Thyroid gland (tissue), 4 donors: ENCODE results near the gene FXYD6. TPM values are rescaled to one million over a fixed set of nuclear protein-coding genes. Genes with fewer than 3 reads are reported as not detected.

ENCODE experiments used
- DNase-seq, 2 donors: peaks; one replicate each; pipeline ENCODE4 v3.0.0-alpha.2; 2019
- H3K27ac ChIP-seq, 3 donors: fragments of 200-600 bp; sonication (generic); 1 replicate in 2 of 3; 2 replicates in 1 of 3; pipeline ENCODE4 v1.5.1; 2016 to 2019; ENCODE audit warnings: mild to moderate bottlenecking in 1 of 3, moderate library complexity in 1 of 3
- H3K27me3 ChIP-seq: fragments of 200-600 bp; sonication (generic); one replicate; pipeline ENCODE4 v1.5.1; 2019
- H3K36me3 ChIP-seq, 2 donors: fragments of 200-600 bp; sonication (generic); one replicate each; pipeline ENCODE4 v1.5.1; 2016 to 2019
- H3K4me1 ChIP-seq, 2 donors: fragments of 200-600 bp; sonication (generic); one replicate each; pipeline ENCODE4 v1.5.1; 2017 to 2019
- H3K4me3 ChIP-seq, 3 donors: fragments of 200-600 bp; sonication (generic); replicated peaks in 1 of 3; 1 replicate in 2 of 3; 2 replicates in 1 of 3; pipeline ENCODE4 v1.5.1; 2016; ENCODE audit warnings: mild to moderate bottlenecking in 1 of 3
- H3K9me3 ChIP-seq: fragments of 200-600 bp; sonication (generic); one replicate; pipeline ENCODE4 v1.5.1; 2017
- POLR2A ChIP-seq, 2 donors: fragments of 450-650 bp; IDR thresholded peaks; one replicate each; pipeline ENCODE4 v1.6.1; 2017; ENCODE audit warnings: antibody characterized with exemption in 2 of 2, mild to moderate bottlenecking in 2 of 2, moderate library complexity in 1 of 2
- WGBS, 2 donors: methylation state at CpG; one replicate each; pipeline ENCODE4 v1.1.5; 2017; 5-methylcytosine and 5-hydroxymethylcytosine counted together
- intact Hi-C: fragments of 100-400 bp; cut with DNase I; formaldehyde crosslinking; loops from one replicate; pipeline ENCODE4 v1.15.1; 2023
- total RNA-seq, 4 donors: library from RNA; depleted of rRNA; stranded (reverse); fragments of >200 nt; gene quantifications; one replicate each; pipeline ENCODE4 v1.2.3, GENCODE V29; 2016
- TF ChIP-seq, protein P1 (sequence below), 6 experiments: fragments of 200-600 bp in 3 of 6; fragments of 450-650 bp in 3 of 6; sonication (generic) in 3 of 6; IDR thresholded peaks; one replicate each; pipeline ENCODE4 v1.5.1; 2016 to 2019; ENCODE audit warnings: antibody characterized with exemption in 6 of 6, mild to moderate bottlenecking in 2 of 6, inconsistent platforms in 1 of 6, moderate library complexity in 1 of 6

FXYD6 gene
- total RNA-seq, 4 donors from 2014 or later: 34.2 to 143 (median 88.6) TPM

DNA sequence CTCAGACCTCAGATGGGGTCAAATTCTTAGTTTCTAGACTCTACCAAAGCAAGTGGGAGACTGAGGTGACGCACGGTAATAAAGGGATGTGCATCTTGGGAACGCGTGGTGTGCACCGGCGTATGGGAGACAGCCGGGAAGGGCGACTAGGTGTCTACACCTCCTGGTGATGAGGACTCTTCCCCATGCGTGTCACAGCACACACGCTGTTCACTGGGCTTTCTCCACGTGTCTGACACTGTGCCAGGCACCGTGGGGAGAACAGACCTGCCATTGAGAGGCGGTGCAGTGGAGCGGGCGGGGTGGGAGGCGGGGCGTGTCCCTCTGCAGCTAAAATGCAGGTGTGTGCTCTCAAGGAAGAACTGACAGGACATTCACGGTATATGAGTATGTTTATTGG is 5.3 kb downstream of the FXYD6 start:
- Histone ChIP-seq H3K4me3 (no peak overlapping the region), H3K4me1 (peaks cover 14 to 45% of the 10 kb centered on the region in 2 donors), H3K27ac (no peak overlapping the region), H3K36me3 (no peaks in the 10 kb centered on the region), H3K9me3 (no peaks in the 10 kb centered on the region), H3K27me3 (no peaks in the 10 kb centered on the region)
- 83 to 92% methylated on average over 17 to 18 of the region's 18 CpGs for WGBS, 2 donors
- DNase-seq: no peak
- intact Hi-C loops: no loop called here
- TF ChIP-seq, protein P1, sequence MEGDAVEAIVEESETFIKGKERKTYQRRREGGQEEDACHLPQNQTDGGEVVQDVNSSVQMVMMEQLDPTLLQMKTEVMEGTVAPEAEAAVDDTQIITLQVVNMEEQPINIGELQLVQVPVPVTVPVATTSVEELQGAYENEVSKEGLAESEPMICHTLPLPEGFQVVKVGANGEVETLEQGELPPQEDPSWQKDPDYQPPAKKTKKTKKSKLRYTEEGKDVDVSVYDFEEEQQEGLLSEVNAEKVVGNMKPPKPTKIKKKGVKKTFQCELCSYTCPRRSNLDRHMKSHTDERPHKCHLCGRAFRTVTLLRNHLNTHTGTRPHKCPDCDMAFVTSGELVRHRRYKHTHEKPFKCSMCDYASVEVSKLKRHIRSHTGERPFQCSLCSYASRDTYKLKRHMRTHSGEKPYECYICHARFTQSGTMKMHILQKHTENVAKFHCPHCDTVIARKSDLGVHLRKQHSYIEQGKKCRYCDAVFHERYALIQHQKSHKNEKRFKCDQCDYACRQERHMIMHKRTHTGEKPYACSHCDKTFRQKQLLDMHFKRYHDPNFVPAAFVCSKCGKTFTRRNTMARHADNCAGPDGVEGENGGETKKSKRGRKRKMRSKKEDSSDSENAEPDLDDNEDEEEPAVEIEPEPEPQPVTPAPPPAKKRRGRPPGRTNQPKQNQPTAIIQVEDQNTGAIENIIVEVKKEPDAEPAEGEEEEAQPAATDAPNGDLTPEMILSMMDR (IDR thresholded peaks at IDR 0.05): no peak
- TF ChIP-seq POLR2A (IDR thresholded peaks at IDR 0.05): no peak

DNA sequence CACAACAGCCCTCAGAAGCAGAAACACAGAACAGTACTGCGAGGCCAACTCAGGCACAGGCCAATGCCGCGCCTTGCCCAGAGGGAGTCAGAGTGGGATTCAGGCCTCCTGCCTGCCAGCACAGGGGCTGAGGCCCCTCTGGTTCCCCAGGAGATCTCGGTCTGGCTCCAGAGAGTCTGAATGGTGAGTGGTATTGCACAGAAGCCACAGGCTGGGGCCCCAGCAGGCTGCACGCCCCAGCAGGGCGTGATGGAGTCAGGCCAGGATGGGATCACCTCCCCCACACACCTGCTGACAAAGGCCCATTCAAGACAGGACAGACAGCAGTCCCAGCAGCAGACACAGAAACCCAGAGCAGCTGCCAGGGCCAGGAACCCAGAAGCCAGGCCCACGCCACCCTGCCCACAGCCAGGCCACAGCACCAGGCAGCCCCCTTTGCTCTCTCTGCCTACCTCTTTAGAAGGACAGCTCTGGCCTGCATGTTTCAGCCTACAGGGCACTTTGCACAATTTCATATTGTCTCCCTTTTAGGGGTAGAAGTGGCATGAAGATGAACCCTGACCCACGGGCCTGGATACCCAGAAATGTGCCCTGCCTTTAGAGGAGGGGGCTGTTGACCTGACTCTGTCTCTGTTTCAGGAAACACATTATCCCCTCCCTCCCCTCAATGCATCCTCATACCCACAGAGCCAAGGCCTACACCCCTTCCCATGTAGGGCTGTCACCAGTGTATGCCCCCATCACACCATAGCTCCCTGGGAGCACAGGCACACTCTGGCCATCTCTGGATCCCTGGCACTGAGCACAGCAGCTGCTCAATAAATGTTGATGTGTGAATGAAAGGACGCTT is 6.1 kb downstream of the FXYD6 start:
- H3K27ac ChIP-seq: peak overlapping the region in 1 of 3 donors; percentile 36
- intact Hi-C loops: no loop called here
- peaks cover 11 to 37% of the 10 kb centered on the region in 2 donors for H3K4me1 ChIP-seq
- no peak for DNase-seq
- no peaks in the 10 kb centered on the region for H3K27me3 ChIP-seq
- H3K36me3 ChIP-seq: no peaks in the 10 kb centered on the region
- TF ChIP-seq, protein P1 (IDR thresholded peaks at IDR 0.05): no peak
- no peak for TF ChIP-seq POLR2A (IDR thresholded peaks at IDR 0.05)
- no peak overlapping the region for H3K4me3 ChIP-seq
- WGBS, 2 donors: 80 to 100% methylated on average over 2 to 8 of the region's 9 CpGs
- no peaks in the 10 kb centered on the region for H3K9me3 ChIP-seq

DNA sequence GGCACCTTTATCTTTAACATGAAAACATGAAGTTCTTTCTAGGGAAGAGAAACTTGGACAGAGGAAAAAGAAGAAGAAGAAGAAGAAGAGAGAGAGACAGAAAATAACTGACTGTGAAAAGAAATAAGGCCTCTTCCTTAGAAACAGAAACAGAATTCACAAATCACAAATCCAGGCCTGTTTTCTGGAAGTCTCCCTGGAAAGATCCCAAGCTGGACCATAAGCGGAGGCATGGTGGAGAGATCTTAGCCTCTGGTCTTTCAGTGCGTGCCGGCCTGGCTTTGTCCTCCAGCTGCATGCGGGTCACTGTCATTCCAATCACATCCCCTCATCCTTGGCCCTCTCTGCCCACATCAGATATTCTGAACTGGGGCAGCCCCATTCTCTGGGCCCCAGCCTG is 6.9 kb downstream of the FXYD6 start:
- intact Hi-C loops: no loop called here

DNA sequence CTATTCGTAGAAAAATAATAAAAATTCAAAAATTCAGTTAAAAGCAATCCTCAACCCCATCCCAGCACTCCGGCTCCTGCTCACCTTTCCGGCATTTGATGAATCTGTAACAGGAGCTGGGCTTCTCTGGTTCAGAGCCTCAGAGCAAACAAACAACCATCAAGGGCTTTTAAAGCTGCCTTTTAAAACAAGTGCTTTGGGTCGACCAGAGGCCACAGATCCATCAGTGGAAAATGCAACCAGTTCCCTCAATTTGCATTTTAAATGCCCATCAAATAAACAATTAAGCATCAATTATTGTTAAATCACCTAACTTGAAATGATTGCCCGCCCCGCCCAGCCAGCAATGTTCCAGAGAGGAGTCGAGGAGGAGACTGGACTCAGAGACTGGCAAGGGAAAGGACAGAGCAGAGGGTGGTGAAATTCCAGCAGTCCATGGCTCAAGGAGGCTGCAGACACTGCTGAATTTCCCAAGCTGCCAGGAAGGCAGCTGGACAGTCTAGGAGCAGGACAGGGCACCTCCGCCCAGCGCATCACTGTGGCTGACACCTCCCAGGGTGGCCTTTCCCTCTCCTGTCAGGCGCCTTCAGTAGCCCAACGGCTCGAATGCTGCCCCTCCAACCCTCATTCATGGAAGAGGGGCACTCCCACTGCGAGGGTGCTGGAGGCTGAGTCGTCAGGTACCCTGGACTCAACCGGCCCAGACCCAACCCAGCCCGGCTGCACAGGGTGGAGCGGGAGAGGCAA is 7.5 kb downstream of the FXYD6 start:
- no peak overlapping the region for H3K4me3 ChIP-seq
- H3K36me3 ChIP-seq: no peaks in the 10 kb centered on the region
- H3K27ac ChIP-seq: peak overlapping the region in 1 of 3 donors; percentile 36
- H3K4me1 ChIP-seq: peaks cover 11 to 35% of the 10 kb centered on the region in 2 donors
- H3K27me3 ChIP-seq: no peaks in the 10 kb centered on the region
- intact Hi-C loops: no loop called here
- H3K9me3 ChIP-seq: no peaks in the 10 kb centered on the region
- TF ChIP-seq POLR2A (IDR thresholded peaks at IDR 0.05): no peak
- TF ChIP-seq, protein P1 (IDR thresholded peaks at IDR 0.05): no peak
- 58% methylated on average over 14 to 17 of the region's 17 CpGs for WGBS, 2 donors
- DNase-seq: peak; percentile 51 to 62

More for the DNA sequence above, 6.9 kb downstream of the FXYD6 start:
- DNase-seq: no peak
- peaks cover 11 to 35% of the 10 kb centered on the region in 2 donors for H3K4me1 ChIP-seq
- no peak overlapping the region for H3K4me3 ChIP-seq
- H3K27ac ChIP-seq: peak overlapping the region in 1 of 3 donors; percentile 36
- WGBS, 2 donors: 63 to 65% methylated on average over 4 of the region's 4 CpGs
- TF ChIP-seq POLR2A (IDR thresholded peaks at IDR 0.05): no peak
- TF ChIP-seq, protein P1 (IDR thresholded peaks at IDR 0.05): no peak
- no peaks in the 10 kb centered on the region for H3K9me3 ChIP-seq
- no peaks in the 10 kb centered on the region for H3K36me3 ChIP-seq
- no peaks in the 10 kb centered on the region for H3K27me3 ChIP-seq
